ENCODE measurements around the gene C6orf58.

C6orf58 gene

DNA sequence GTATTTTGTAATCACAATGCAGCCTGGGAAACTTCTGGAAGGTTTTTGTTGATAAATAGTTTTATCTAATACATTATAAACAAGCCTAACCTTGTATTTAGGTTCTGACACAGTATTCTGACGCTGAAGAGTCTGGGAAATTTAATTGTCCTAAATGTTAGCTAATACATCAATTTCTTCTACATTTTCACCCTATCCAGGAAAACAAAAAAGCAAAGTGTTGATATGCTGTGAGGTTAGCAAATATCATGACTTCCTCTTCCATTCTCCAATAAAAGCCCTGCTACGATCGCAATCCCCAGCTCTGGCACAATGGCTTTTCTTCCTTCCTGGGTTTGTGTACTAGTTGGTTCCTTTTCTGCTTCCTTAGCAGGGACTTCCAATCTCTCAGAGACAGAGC lies at the start of gene C6orf58:
TSS of gene C6orf58 (plus strand) at position 301 of the 400 bp plus-strand sequence. CDS start at position 313, 12 bp downstream.
- no peak for DNase-seq (ENCODE audit: low read depth, low spot score)
- H3K9me3 ChIP-seq (ENCODE audit: control insufficient read depth, insufficient read depth, low read length) = no peaks in the 10 kb centered on the region
- no peaks in the 10 kb centered on the region for H3K4me1 ChIP-seq (ENCODE audit: control insufficient read depth, insufficient read depth, low read length)
- WGBS (ENCODE audit: insufficient coverage, insufficient read length) = no CpG with 5 or more reads among the region's 3 CpGs
- H3K36me3 ChIP-seq (ENCODE audit: control insufficient read depth, insufficient read depth, low read length) = no peaks in the 10 kb centered on the region
- H3K4me3 ChIP-seq (ENCODE audit: low read length) = no peak within 1 kb of the TSS
- H3K27ac ChIP-seq (ENCODE audit: low read length) = no peak within 1 kb of the TSS
- H3K27me3 ChIP-seq (ENCODE audit: control insufficient read depth, insufficient read depth, low read length) = no peaks in the 10 kb centered on the region

DNA sequence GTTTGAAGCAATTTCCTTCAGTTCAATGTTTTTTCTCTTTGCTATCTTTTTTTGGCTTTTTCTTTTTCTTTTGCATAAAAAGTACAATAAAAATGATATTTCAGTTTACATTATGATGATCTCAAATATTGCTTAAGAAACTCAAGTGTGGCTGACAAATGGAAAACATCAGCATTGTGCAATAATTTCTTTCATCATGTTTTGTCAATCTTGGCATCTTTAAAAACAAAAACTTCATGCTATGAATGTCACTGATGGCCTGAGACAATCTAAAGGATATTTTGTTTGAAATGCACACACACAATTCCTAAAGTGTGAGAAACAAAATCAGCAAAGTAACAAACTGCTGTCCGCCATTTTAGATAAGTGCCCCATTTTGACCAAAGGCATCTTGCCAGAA lies 44.0 kb upstream of the C6orf58 start:
- no peak for DNase-seq (ENCODE audit: low read depth, low spot score)
- H3K4me3 ChIP-seq (ENCODE audit: low read length) = no peak overlapping the region
- no peaks in the 10 kb centered on the region for H3K27me3 ChIP-seq (ENCODE audit: control insufficient read depth, insufficient read depth, low read length)
- no peak overlapping the region for H3K27ac ChIP-seq (ENCODE audit: low read length)
- H3K9me3 ChIP-seq (ENCODE audit: control insufficient read depth, insufficient read depth, low read length) = no peaks in the 10 kb centered on the region
- no peaks in the 10 kb centered on the region for H3K4me1 ChIP-seq (ENCODE audit: control insufficient read depth, insufficient read depth, low read length)
- H3K36me3 ChIP-seq (ENCODE audit: control insufficient read depth, insufficient read depth, low read length) = no peaks in the 10 kb centered on the region
- WGBS (ENCODE audit: insufficient coverage, insufficient read length) = no CpG with 5 or more reads among the region's 1 CpG

DNA sequence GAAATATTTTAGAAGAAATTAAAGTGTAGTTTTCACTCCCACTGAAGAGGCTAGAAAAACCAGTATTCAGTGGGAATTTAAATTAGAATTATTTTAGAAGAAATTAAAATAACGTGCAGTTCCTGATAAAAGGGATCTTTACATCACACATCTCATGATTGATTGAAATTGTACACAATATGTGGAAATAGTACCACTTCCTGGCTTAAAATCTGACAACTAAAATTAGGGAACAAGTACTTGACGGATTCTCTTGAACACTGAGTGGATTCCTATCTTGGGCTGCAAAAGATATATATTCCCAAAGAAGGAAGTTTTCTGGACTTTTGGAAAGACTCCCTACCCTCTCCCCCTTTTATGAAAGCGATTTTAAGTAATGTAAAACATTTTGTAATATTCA lies 43.2 kb upstream of the C6orf58 start:
- no peaks in the 10 kb centered on the region for H3K4me1 ChIP-seq (ENCODE audit: control insufficient read depth, insufficient read depth, low read length)
- H3K4me3 ChIP-seq (ENCODE audit: low read length) = no peak overlapping the region
- no peak overlapping the region for H3K27ac ChIP-seq (ENCODE audit: low read length)
- H3K9me3 ChIP-seq (ENCODE audit: control insufficient read depth, insufficient read depth, low read length) = no peaks in the 10 kb centered on the region
- no CpG with 5 or more reads among the region's 3 CpGs for WGBS (ENCODE audit: insufficient coverage, insufficient read length)
- no peaks in the 10 kb centered on the region for H3K36me3 ChIP-seq (ENCODE audit: control insufficient read depth, insufficient read depth, low read length)
- H3K27me3 ChIP-seq (ENCODE audit: control insufficient read depth, insufficient read depth, low read length) = no peaks in the 10 kb centered on the region
- no peak for DNase-seq (ENCODE audit: low read depth, low spot score)

DNA sequence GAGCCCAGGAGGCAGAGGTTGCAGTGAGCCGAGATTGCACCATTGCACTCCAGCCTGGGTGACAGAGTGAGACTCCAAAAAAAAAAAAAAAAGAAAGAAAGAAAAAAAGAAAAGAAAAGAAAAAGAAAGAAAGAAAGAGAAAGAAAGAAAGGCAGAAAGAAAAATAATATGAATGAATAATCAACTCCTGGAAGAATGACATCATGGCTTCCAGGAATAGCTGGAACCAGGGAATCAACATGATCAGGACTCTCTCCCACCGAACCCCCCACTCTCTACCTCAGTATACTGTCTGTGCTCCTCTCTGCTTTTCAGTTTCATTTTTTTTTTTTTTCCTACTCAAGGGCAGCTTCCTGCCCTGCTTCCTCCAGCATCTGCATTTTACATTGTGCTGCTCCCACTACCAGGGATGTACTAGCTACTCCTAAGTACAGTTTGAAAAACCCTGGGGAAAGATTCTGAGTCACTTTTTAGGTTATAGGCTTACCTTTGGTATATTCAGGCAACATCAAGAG lies 38.2 kb upstream of the C6orf58 start:
- Histone ChIP-seq H3K36me3 (ENCODE audit: control insufficient read depth, insufficient read depth, low read length) (no peaks in the 10 kb centered on the region), H3K4me3 (ENCODE audit: low read length) (no peak overlapping the region), H3K9me3 (ENCODE audit: control insufficient read depth, insufficient read depth, low read length) (no peaks in the 10 kb centered on the region), H3K27ac (ENCODE audit: low read length) (no peak overlapping the region), H3K27me3 (ENCODE audit: control insufficient read depth, insufficient read depth, low read length) (no peaks in the 10 kb centered on the region), H3K4me1 (ENCODE audit: control insufficient read depth, insufficient read depth, low read length) (no peaks in the 10 kb centered on the region)
- no CpG with 5 or more reads among the region's 2 CpGs for WGBS (ENCODE audit: insufficient coverage, insufficient read length)
- DNase-seq (ENCODE audit: low read depth, low spot score) = no peak

- Histone ChIP-seq H3K4me3 (ENCODE audit: low read length) (no peak overlapping the region), H3K27me3 (ENCODE audit: control insufficient read depth, insufficient read depth, low read length) (no peaks in the 10 kb centered on the region), H3K9me3 (ENCODE audit: control insufficient read depth, insufficient read depth, low read length) (no peaks in the 10 kb centered on the region), H3K36me3 (ENCODE audit: control insufficient read depth, insufficient read depth, low read length) (no peaks in the 10 kb centered on the region), H3K4me1 (ENCODE audit: control insufficient read depth, insufficient read depth, low read length) (no peaks in the 10 kb centered on the region), H3K27ac (ENCODE audit: low read length) (no peak overlapping the region)
- WGBS (ENCODE audit: insufficient coverage, insufficient read length) = no CpG with 5 or more reads among the region's 2 CpGs
- DNase-seq (ENCODE audit: low read depth, low spot score) = no peak
Measured at GRCh38 chr6:127539272-127539671, 37.7 kb upstream of the C6orf58 start.

- no peaks in the 10 kb centered on the region for H3K27me3 ChIP-seq (ENCODE audit: control insufficient read depth, insufficient read depth, low read length)
- no peak overlapping the region for H3K4me3 ChIP-seq (ENCODE audit: low read length)
- no peak overlapping the region for H3K27ac ChIP-seq (ENCODE audit: low read length)
- no peak for DNase-seq (ENCODE audit: low read depth, low spot score)
- WGBS (ENCODE audit: insufficient coverage, insufficient read length) = no CpG with 5 or more reads among the region's 1 CpG
- H3K4me1 ChIP-seq (ENCODE audit: control insufficient read depth, insufficient read depth, low read length) = no peaks in the 10 kb centered on the region
- no peaks in the 10 kb centered on the region for H3K9me3 ChIP-seq (ENCODE audit: control insufficient read depth, insufficient read depth, low read length)
- no peaks in the 10 kb centered on the region for H3K36me3 ChIP-seq (ENCODE audit: control insufficient read depth, insufficient read depth, low read length)
Measured at GRCh38 chr6:127547215-127547614, 29.8 kb upstream of the C6orf58 start.

DNA sequence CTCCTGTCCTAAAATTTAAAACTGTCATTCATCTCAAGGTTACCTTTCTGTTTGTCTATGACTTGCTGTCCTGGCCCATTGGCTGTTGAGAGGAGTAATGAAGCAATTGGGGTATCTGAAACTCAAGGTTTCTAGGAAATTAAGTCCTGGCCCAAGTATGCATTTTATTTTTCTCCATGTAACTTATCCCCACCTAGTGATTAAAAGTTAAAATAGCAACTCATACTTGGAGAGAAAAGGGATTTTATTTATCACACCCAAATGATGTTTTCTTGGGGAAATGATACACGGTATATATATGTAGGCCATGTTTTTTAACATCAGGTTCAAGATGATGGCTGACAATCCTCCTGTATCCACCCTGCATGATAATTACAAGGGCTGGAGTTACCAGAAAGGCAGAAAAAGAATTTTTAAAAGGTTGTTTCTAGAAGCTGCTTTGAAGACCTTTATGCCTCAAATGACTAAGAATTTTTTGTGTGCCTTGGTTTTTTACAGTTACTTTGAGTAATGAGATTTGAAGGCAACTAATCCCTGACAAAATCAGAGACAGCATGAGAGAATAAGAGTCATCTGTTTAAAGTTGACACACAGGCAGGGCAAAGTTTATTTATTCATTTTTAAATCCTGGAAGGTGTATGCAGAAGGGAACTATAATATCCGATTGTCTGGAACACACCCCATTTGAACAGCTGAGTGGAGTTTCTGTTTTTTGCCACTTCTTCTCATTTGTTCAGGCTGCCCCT lies 28.9 kb upstream of the C6orf58 start:
- H3K36me3 ChIP-seq (ENCODE audit: control insufficient read depth, insufficient read depth, low read length) = no peaks in the 10 kb centered on the region
- no peak for DNase-seq (ENCODE audit: low read depth, low spot score)
- no peak overlapping the region for H3K27ac ChIP-seq (ENCODE audit: low read length)
- no CpG with 5 or more reads among the region's 2 CpGs for WGBS (ENCODE audit: insufficient coverage, insufficient read length)
- H3K4me1 ChIP-seq (ENCODE audit: control insufficient read depth, insufficient read depth, low read length) = no peaks in the 10 kb centered on the region
- H3K27me3 ChIP-seq (ENCODE audit: control insufficient read depth, insufficient read depth, low read length) = no peaks in the 10 kb centered on the region
- no peaks in the 10 kb centered on the region for H3K9me3 ChIP-seq (ENCODE audit: control insufficient read depth, insufficient read depth, low read length)
- no peak overlapping the region for H3K4me3 ChIP-seq (ENCODE audit: low read length)

DNA sequence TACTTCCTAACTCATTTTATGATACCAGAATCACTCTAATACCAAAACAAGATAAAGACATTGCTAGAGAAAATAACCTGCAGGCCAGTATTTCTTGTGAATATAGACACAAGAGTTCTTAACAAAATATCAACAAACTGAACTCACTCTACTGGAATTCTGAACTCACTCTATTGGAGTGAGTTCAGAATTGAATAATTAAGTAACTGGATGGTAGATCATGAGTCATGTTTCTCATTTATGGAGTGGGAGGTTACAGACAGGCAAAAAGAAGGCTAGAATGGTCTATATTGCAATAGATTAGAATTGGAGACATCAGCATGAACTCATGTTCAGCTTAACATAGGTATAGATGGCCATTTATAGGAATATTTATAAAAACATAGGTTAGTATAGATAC lies 26.6 kb upstream of the C6orf58 start:
- H3K9me3 ChIP-seq (ENCODE audit: control insufficient read depth, insufficient read depth, low read length) = no peaks in the 10 kb centered on the region
- no peaks in the 10 kb centered on the region for H3K27me3 ChIP-seq (ENCODE audit: control insufficient read depth, insufficient read depth, low read length)
- no peaks in the 10 kb centered on the region for H3K36me3 ChIP-seq (ENCODE audit: control insufficient read depth, insufficient read depth, low read length)
- no peak for DNase-seq (ENCODE audit: low read depth, low spot score)
- H3K4me3 ChIP-seq (ENCODE audit: low read length) = no peak overlapping the region
- no peaks in the 10 kb centered on the region for H3K4me1 ChIP-seq (ENCODE audit: control insufficient read depth, insufficient read depth, low read length)
- no peak overlapping the region for H3K27ac ChIP-seq (ENCODE audit: low read length)

GRCh38 chr6:127554435-127555006 lies 22.5 kb upstream of the C6orf58 start:
- H3K4me1 ChIP-seq (ENCODE audit: control insufficient read depth, insufficient read depth, low read length) = no peaks in the 10 kb centered on the region
- no peaks in the 10 kb centered on the region for H3K9me3 ChIP-seq (ENCODE audit: control insufficient read depth, insufficient read depth, low read length)
- DNase-seq (ENCODE audit: low read depth, low spot score) = peak; percentile 29
- no peaks in the 10 kb centered on the region for H3K36me3 ChIP-seq (ENCODE audit: control insufficient read depth, insufficient read depth, low read length)
- no peaks in the 10 kb centered on the region for H3K27me3 ChIP-seq (ENCODE audit: control insufficient read depth, insufficient read depth, low read length)
- no CpG with 5 or more reads among the region's 2 CpGs for WGBS (ENCODE audit: insufficient coverage, insufficient read length)
- no peak overlapping the region for H3K27ac ChIP-seq (ENCODE audit: low read length)
- no peak overlapping the region for H3K4me3 ChIP-seq (ENCODE audit: low read length)

DNA sequence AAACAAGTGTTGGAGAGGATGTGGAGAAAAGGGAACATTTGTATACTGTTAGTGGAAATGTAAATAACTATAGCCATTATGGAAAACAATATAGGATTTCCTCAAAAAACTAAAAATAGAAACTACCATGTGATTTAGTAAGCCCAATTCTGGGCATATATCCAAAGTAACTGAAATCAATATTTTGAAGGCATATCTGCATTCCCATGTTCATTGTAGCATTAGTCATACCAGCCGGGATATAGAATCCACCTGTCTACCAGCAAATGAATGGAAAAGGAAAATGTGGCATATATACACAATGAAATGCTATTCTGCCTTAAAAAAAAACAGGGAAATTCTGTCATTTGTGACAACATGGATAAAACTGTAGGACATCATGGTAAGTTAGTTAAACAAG lies 15.3 kb upstream of the C6orf58 start:
- Histone ChIP-seq H3K27me3 (ENCODE audit: control insufficient read depth, insufficient read depth, low read length) (no peaks in the 10 kb centered on the region), H3K27ac (ENCODE audit: low read length) (no peak overlapping the region), H3K36me3 (ENCODE audit: control insufficient read depth, insufficient read depth, low read length) (no peaks in the 10 kb centered on the region), H3K4me3 (ENCODE audit: low read length) (no peak overlapping the region), H3K9me3 (ENCODE audit: control insufficient read depth, insufficient read depth, low read length) (no peaks in the 10 kb centered on the region), H3K4me1 (ENCODE audit: control insufficient read depth, insufficient read depth, low read length) (no peaks in the 10 kb centered on the region)
- no CpG with 5 or more reads among the region's 1 CpG for WGBS (ENCODE audit: insufficient coverage, insufficient read length)
- no peak for DNase-seq (ENCODE audit: low read depth, low spot score)

DNA sequence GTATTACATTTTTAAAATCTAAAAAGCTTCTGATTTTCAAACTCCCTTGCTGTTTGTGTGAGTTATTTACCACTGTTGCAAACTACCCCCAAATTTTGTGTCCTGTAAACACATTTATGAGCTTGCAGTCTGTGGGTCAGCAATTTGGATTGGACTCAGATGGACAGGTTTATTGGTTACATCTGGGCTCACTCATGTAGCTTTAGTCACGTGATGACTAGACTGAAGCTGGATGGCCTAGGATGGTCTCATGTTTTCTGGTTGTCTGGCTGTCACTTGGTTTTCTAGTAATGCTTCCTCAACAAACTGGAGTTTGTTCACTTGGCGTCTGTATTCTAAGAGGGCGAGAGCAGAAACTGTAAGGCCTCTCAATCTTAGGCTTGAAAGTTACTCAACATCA lies 12.2 kb upstream of the C6orf58 start:
- H3K4me3 ChIP-seq (ENCODE audit: low read length) = no peak overlapping the region
- no peak for DNase-seq (ENCODE audit: low read depth, low spot score)
- H3K27me3 ChIP-seq (ENCODE audit: control insufficient read depth, insufficient read depth, low read length) = no peaks in the 10 kb centered on the region
- no peaks in the 10 kb centered on the region for H3K36me3 ChIP-seq (ENCODE audit: control insufficient read depth, insufficient read depth, low read length)
- no CpG with 5 or more reads among the region's 3 CpGs for whole genome bisulfite sequencing (ENCODE audit: insufficient coverage, insufficient read length)
- no peaks in the 10 kb centered on the region for H3K9me3 ChIP-seq (ENCODE audit: control insufficient read depth, insufficient read depth, low read length)
- H3K4me1 ChIP-seq (ENCODE audit: control insufficient read depth, insufficient read depth, low read length) = no peaks in the 10 kb centered on the region
- H3K27ac ChIP-seq (ENCODE audit: low read length) = no peak overlapping the region
